ENCODE measurements around the gene GAB2.

- TF ChIP-seq EZH2 (IDR thresholded peaks at IDR 0.05): no peak
- no peak for TF ChIP-seq POLR2AphosphoS5 (IDR thresholded peaks at IDR 0.05; ENCODE audit: borderline replicate concordance, low read depth, low read length)
Measured at GRCh38 chr11:78451371-78452150, 33.9 kb upstream of the GAB2 start.

Data from SK-N-MC (cell line).